ENCODE measurements around the gene CPLANE1.
A peak's percentile ranks its signal among the peaks of the same experiment; 100 is the strongest.
"Not testable (repeated sequence)": the region's sequence is repeated elsewhere in the genome, so short reads cannot be mapped to it uniquely, and the experiment has no call there.

Gene CPLANE1

GRCh38 chr5:37248970-37249814, at the start of gene CPLANE1:
TSS of gene CPLANE1 (minus strand) at chr5:37249376. CDS start at chr5:37247698, 1,678 bp downstream.
- peak; percentile 88 for DNase-seq

- not testable (repeated sequence) for DNase-seq
Measured at GRCh38 chr5:37296313-37296712, 47.1 kb upstream of the CPLANE1 start.

GRCh38 chr5:37283214-37283820, 34.1 kb upstream of the CPLANE1 start:
- DNase-seq = no peak

GRCh38 chr5:37275511-37275910, 26.3 kb upstream of the CPLANE1 start:
- no peak for DNase-seq

GRCh38 chr5:37272511-37272910, 23.3 kb upstream of the CPLANE1 start:
- DNase-seq = peak; percentile 51

- not testable (repeated sequence) for DNase-seq
Measured at GRCh38 chr5:37268100-37268499, 18.9 kb upstream of the CPLANE1 start.

GRCh38 chr5:37255774-37256358, 6.7 kb upstream of the CPLANE1 start:
- DNase-seq = no peak

GRCh38 chr5:37254581-37254980, 5.4 kb upstream of the CPLANE1 start:
- no peak for DNase-seq

- no peak for DNase-seq
Measured at GRCh38 chr5:37251665-37252064, 2.5 kb upstream of the CPLANE1 start.

- no peak for DNase-seq
Measured at GRCh38 chr5:37249815-37250164, 614 bp upstream of the CPLANE1 start.

GRCh38 chr5:37248421-37248969, 681 bp downstream of the CPLANE1 start:
- peak; percentile 57 for DNase-seq

- no peak for DNase-seq
Measured at GRCh38 chr5:37247496-37247895, 1.7 kb downstream of the CPLANE1 start.

- DNase-seq = no peak
Measured at GRCh38 chr5:37247036-37247435, 2.1 kb downstream of the CPLANE1 start.

GRCh38 chr5:37234288-37234687, 14.9 kb downstream of the CPLANE1 start:
- no peak for DNase-seq

GRCh38 chr5:37226377-37226776, 22.8 kb downstream of the CPLANE1 start:
- DNase-seq = no peak

GRCh38 chr5:37222181-37222580, 27.0 kb downstream of the CPLANE1 start:
- no peak for DNase-seq

- DNase-seq = not testable (repeated sequence)
Measured at GRCh38 chr5:37220426-37220825, 28.8 kb downstream of the CPLANE1 start.

- not testable (repeated sequence) for DNase-seq
Measured at GRCh38 chr5:37219384-37219783, 29.8 kb downstream of the CPLANE1 start.

GRCh38 chr5:37217976-37218375, 31.2 kb downstream of the CPLANE1 start:
- no peak for DNase-seq

- no peak for DNase-seq
Measured at GRCh38 chr5:37214550-37214949, 34.6 kb downstream of the CPLANE1 start.

GRCh38 chr5:37212096-37212495, 37.1 kb downstream of the CPLANE1 start:
- no peak for DNase-seq

GRCh38 chr5:37211661-37212060, 37.5 kb downstream of the CPLANE1 start:
- no peak for DNase-seq

GRCh38 chr5:37208883-37209797, 40.0 kb downstream of the CPLANE1 start:
- no peak for DNase-seq

Measured in NCI-H2171 treated with DMSO at 0.1 percent for 48 hours (cell line).